GM10266 (cell line): ENCODE data around the gene ABLIM1.

ENCODE experiments used
- DNase-seq: peaks from one replicate; pipeline ENCODE4 v3.0.0; 2012; ENCODE audit errors: extremely low spot score
- TF ChIP-seq, protein P1 (sequence below): IDR thresholded peaks from 2 replicates; pipeline ENCODE4 v1.5.1; 2012; ENCODE audit warnings: mild to moderate bottlenecking, low read depth; ENCODE audit not compliant: control insufficient read depth, insufficient read depth; ENCODE audit errors: missing control alignments

ABLIM1 gene

DNA sequence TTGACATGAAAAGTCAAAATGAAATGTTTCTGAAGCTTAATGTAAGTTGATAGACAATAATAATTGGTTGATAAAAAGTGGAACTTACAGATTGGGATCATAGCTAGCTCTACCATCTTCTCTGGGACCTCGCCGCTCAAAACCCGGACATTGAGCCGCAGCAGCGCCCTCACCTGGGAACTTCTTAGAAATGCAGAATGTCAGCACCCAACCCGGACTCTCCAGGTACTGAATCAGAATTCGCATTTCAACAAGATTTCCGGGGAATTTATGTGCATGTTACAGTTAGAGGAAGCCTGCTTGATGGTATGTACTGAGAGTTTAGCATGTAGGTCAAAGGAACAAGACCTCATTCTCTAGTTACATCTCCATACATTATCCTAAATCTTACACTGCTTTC is 36.7 kb upstream of the ABLIM1 start:
- TF ChIP-seq, protein P1, sequence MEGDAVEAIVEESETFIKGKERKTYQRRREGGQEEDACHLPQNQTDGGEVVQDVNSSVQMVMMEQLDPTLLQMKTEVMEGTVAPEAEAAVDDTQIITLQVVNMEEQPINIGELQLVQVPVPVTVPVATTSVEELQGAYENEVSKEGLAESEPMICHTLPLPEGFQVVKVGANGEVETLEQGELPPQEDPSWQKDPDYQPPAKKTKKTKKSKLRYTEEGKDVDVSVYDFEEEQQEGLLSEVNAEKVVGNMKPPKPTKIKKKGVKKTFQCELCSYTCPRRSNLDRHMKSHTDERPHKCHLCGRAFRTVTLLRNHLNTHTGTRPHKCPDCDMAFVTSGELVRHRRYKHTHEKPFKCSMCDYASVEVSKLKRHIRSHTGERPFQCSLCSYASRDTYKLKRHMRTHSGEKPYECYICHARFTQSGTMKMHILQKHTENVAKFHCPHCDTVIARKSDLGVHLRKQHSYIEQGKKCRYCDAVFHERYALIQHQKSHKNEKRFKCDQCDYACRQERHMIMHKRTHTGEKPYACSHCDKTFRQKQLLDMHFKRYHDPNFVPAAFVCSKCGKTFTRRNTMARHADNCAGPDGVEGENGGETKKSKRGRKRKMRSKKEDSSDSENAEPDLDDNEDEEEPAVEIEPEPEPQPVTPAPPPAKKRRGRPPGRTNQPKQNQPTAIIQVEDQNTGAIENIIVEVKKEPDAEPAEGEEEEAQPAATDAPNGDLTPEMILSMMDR = peak; percentile 62
- peak; percentile 43 for DNase-seq

DNA sequence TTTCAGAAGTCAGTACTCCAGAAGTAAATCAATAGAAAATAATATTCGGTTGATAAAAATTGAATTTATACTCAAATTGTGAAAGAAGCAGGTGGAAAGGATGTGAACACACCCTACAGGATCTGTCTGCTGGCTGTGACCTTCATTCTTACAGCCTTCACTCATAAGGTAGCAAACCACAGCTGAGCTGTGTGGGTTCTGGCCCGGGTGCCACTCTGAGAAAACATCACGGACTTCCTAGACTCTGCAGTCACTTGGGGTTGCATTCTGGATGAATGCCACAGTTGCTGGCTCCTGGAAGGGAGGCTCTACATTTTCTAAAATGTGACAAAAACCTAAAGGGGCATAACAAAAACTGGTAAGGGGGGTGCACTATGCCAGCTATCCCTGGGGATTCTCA is 36.0 kb upstream of the ABLIM1 start:
- DNase-seq = no peak
- TF ChIP-seq, protein P1 = no peak

DNA sequence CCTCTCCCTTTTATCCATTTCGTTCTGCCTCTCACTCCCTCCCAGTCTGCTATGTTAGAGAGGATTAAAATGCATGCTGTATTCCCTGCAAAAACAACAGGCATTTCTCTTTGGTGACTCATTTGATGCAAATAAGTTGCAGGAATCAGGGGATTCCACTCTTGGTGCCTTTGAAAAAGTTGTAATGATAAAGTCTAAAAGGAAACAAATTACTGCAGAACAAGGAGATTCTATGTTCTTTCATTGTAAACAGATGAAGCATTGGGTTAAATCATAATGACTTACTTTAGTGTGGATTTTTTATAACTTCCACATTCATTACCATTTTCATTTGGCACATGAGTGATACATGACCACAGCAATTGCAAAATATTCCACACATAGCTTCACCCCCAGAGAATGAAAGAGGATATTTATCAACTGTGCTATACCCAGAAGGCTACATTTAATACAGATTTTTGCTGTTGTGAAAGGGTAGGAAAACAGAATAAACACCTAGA is 33.4 kb upstream of the ABLIM1 start:
- no peak for DNase-seq
- TF ChIP-seq, protein P1 = no peak

DNA sequence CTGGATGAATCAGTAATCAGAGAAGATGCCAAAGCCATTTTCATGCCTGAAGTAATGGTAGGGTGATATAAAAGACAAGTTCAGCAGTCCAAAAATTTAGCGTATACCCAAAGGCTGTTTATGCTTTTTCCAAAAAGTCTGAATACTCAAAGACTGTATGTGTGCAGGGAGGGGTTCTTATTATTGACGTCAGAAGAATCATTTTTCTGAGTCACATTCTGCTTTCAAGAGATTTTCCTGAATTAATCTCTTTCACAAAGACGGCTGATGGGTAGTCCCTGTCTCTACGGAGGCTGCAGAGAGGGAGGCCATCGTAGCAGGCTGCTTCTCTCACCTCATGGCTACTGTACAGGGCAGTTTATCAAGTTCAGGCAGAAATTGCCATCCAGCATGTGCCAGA is 30.7 kb upstream of the ABLIM1 start:
- DNase-seq = no peak
- TF ChIP-seq, protein P1 = no peak

DNA sequence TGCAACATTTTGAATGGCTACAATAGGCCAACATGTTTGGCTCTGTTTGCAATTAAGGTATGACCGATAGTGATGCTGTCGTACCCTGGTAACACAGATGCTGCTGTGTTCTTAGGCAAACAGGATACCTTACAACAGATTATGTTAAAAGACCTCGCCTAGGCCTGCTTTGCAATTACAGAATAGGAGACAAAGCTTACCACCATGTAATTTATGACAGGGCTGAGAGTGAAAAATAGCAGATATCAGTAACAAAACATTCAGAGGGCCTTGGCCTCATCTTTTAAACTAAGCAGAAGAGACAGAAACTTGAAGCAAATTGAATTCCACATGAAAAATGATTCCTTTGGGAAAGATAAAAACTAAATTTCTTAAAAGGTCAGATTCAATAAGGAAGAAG is 29.4 kb upstream of the ABLIM1 start:
- TF ChIP-seq, protein P1 = no peak
- DNase-seq = no peak

DNA sequence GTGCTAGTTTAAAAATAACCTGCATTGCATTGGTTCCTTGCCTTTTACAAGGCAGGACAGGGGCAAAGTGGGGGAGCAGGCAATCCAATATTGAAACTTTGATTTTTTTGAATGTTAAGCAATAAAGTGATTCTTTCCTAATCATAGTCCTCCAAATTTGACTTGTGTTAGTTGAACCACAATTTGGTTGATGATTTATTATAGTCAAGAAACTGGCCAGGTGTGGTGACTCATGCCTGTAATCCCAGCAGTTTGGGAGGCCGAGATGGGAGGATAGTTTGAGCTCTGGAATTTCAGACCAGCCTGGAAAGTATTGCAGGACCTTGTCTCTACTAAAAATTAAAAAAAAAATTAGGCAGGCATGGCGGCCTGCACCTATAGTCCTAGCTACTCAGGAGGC is 27.9 kb upstream of the ABLIM1 start:
- TF ChIP-seq, protein P1 = no peak
- DNase-seq = no peak

DNA sequence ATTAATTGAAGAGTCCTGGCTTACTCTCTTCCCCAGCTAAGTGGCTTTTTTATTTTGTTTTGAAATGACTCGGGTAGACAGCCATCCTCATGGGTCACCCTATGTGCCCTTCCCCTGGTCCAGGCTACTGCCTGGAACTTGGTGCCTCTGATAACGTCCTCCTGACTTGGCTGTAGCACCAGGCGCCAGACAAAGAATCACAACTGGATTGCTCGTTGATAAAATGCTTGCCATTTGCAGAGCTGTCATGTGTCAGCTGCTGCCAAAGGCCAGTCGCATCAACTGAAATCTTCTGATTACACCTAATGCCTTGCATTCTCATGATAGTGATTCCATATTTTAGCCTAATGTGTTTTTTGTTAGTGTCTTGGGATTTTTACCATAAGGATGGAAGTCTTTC is 27.4 kb upstream of the ABLIM1 start:
- DNase-seq = no peak
- TF ChIP-seq, protein P1 = no peak
